OCI-LY1 (cell line): ENCODE data around the gene TUBG1.
"Not testable (repeated sequence)": the region's sequence is repeated elsewhere in the genome, so short reads cannot be mapped to it uniquely, and the experiment has no call there.

Source experiments
- H2AFZ ChIP-seq: fragments of 200-600 bp; sonication (generic), shearing (Covaris generic); 2 replicates; pipeline ENCODE4 v1.6.0; 2014; ENCODE audit warnings: antibody characterized with exemption, mild to moderate bottlenecking, low read length
- H3F3A ChIP-seq: fragments of 200-600 bp; sonication (generic), shearing (Covaris generic); 2 replicates; pipeline ENCODE4 v1.6.0; 2014; ENCODE audit warnings: mild to moderate bottlenecking, antibody characterized with exemption, low read length, moderate library complexity; ENCODE audit not compliant: insufficient read depth
- H3K27ac ChIP-seq: fragments of 200-600 bp; sonication (generic); 2 replicates; pipeline ENCODE4 v1.5.1; 2014; ENCODE audit warnings: low read length, mixed run types, mild to moderate bottlenecking, low read depth; ENCODE audit not compliant: poor library complexity, severe bottlenecking
- H3K27me3 ChIP-seq: fragments of 200-600 bp; sonication (generic); 2 replicates; pipeline ENCODE4 v1.6.0; 2014; ENCODE audit warnings: antibody characterized with exemption, mild to moderate bottlenecking, low read length, moderate library complexity; ENCODE audit not compliant: insufficient read depth
- H3K36me3 ChIP-seq: fragments of 200-600 bp; sonication (generic); 2 replicates; pipeline ENCODE4 v1.6.1; 2014; ENCODE audit warnings: mild to moderate bottlenecking, antibody characterized with exemption, low read length, moderate library complexity, mixed read lengths; ENCODE audit not compliant: insufficient read depth
- H3K4me1 ChIP-seq: fragments of 200-600 bp; sonication (generic); 2 replicates; pipeline ENCODE4 v1.5.1; 2014; ENCODE audit warnings: mild to moderate bottlenecking, low read length, moderate library complexity; ENCODE audit not compliant: insufficient read depth, severe bottlenecking
- H3K4me2 ChIP-seq: fragments of 200-600 bp; sonication (generic), shearing (Covaris generic); 2 replicates; pipeline ENCODE4 v1.6.1; 2014; ENCODE audit warnings: low read length
- H3K4me3 ChIP-seq: fragments of 200-600 bp; sonication (generic); 2 replicates; pipeline ENCODE4 v1.5.1; 2014; ENCODE audit warnings: low read length, low read depth, mild to moderate bottlenecking, mixed read lengths; ENCODE audit not compliant: poor library complexity, severe bottlenecking
- H3K79me2 ChIP-seq: fragments of 200-600 bp; shearing (Covaris generic); 2 replicates; pipeline ENCODE4 v1.6.1; 2016; ENCODE audit warnings: mixed run types, low read length, mixed read lengths; ENCODE audit not compliant: insufficient read depth
- H3K9ac ChIP-seq: fragments of 200-600 bp; sonication (generic), shearing (Covaris generic); 2 replicates; pipeline ENCODE4 v1.6.1; 2014; ENCODE audit warnings: mild to moderate bottlenecking, low read length, mixed read lengths
- H3K9me2 ChIP-seq: fragments of 200-600 bp; sonication (generic), shearing (Covaris generic); 2 replicates; pipeline ENCODE4 v1.6.1; 2014; ENCODE audit warnings: low read depth, mild to moderate bottlenecking, low read length, mixed read lengths
- H3K9me3 ChIP-seq: fragments of 200-600 bp; shearing (Covaris generic); 2 replicates; pipeline ENCODE4 v1.6.1; 2014; ENCODE audit warnings: low read length, mixed read lengths
- H4K20me1 ChIP-seq: fragments of 200-600 bp; sonication (generic), shearing (Covaris generic); 2 replicates; pipeline ENCODE4 v1.6.0; 2016; ENCODE audit warnings: mild to moderate bottlenecking, low read length; ENCODE audit not compliant: insufficient read depth
- CTCF ChIP-seq: fragments of 200-600 bp; sonication (generic), shearing (Covaris generic); IDR thresholded peaks from 2 replicates; pipeline ENCODE4 v1.5.1; 2017; ENCODE audit warnings: mild to moderate bottlenecking, antibody characterized with exemption, low read length, moderate library complexity, mixed read lengths
- EZH2 ChIP-seq: fragments of 200-600 bp; sonication (generic), shearing (Covaris generic); IDR thresholded peaks from 2 replicates; pipeline ENCODE4 v1.8.0; 2017; ENCODE audit warnings: borderline replicate concordance, mixed run types, mild to moderate bottlenecking, antibody characterized with exemption, low read length, moderate library complexity, mixed read lengths

Gene TUBG1

GRCh38 chr17:42623271-42623670 is 13.8 kb downstream of the TUBG1 start:
- TF ChIP-seq EZH2 (no peak), CTCF (no peak)
- Histone ChIP-seq H3F3A (no peaks in the 10 kb centered on the region), H3K27ac (no peak overlapping the region)

GRCh38 chr17:42623732-42624596 is 14.5 kb downstream of the TUBG1 start:
- Histone ChIP-seq H3F3A (no peaks in the 10 kb centered on the region), H2AFZ (no peak overlapping the region), H3K27ac (no peak overlapping the region)

More at GRCh38 chr17:42623271-42623670, 13.8 kb downstream of the TUBG1 start:
- no peaks in the 10 kb centered on the region for H4K20me1 ChIP-seq
- H3K9me2 ChIP-seq, result no peaks in the 10 kb centered on the region
- H3K4me1 ChIP-seq, result peaks cover 9% of the 10 kb centered on the region
- H3K4me3 ChIP-seq, result no peak overlapping the region
- H3K4me2 ChIP-seq, result no peak overlapping the region
- H3K79me2 ChIP-seq, result no peaks in the 10 kb centered on the region
- H3K9ac ChIP-seq, result no peak overlapping the region
- no peak overlapping the region for H2AFZ ChIP-seq
- no peaks in the 10 kb centered on the region for H3K36me3 ChIP-seq
- H3K27me3 ChIP-seq, result no peaks in the 10 kb centered on the region
- no peaks in the 10 kb centered on the region for H3K9me3 ChIP-seq

GRCh38 chr17:42627032-42627764 is 17.7 kb downstream of the TUBG1 start:
- H3K9me2 ChIP-seq, H3K27ac ChIP-seq, H3K36me3 ChIP-seq, H3K4me1 ChIP-seq, H3K4me3 ChIP-seq, H3K4me2 ChIP-seq, H3F3A ChIP-seq, H3K79me2 ChIP-seq, H4K20me1 ChIP-seq, H3K9me3 ChIP-seq, H3K9ac ChIP-seq, H2AFZ ChIP-seq, H3K27me3 ChIP-seq: not testable (repeated sequence)

More at GRCh38 chr17:42623732-42624596, 14.5 kb downstream of the TUBG1 start:
- no peak overlapping the region for H3K9ac ChIP-seq
- H4K20me1 ChIP-seq, result no peaks in the 10 kb centered on the region
- H3K4me1 ChIP-seq, result peaks cover 2% of the 10 kb centered on the region
- no peak overlapping the region for H3K4me2 ChIP-seq
- no peaks in the 10 kb centered on the region for H3K9me2 ChIP-seq
- H3K9me3 ChIP-seq, result no peaks in the 10 kb centered on the region
- H3K27me3 ChIP-seq, result no peaks in the 10 kb centered on the region
- H3K79me2 ChIP-seq, result no peaks in the 10 kb centered on the region
- H3K4me3 ChIP-seq, result no peak overlapping the region
- TF ChIP-seq CTCF (no peak), EZH2 (no peak)
- no peaks in the 10 kb centered on the region for H3K36me3 ChIP-seq
